HG03280 (cell line): Measurements from ENCODE around the gene C16orf86.

ENCODE experiments used
- ATAC-seq: cut with Tn5 transposase; IDR thresholded peaks from one replicate; pipeline ENCODE4 v1.9.1; 2021; ENCODE audit warnings: mild to moderate bottlenecking, moderate library complexity; ENCODE audit not compliant: unreplicated experiment

Gene C16orf86, protein sequence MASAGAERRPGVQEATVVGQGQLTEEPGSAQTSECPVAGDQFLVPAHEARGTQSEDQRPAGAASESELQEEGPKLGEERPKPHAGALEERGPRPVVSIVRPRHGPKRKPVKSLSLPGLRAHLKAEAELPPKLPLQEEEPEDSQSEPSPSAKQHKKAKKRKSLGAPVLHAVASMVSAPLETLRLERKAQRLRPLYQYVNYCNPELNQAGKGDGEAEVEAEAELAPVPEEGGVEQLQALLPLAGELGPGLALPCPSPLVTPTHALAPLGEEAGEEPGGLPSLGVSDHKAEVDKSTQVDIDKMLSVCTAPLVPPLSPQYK

DNA sequence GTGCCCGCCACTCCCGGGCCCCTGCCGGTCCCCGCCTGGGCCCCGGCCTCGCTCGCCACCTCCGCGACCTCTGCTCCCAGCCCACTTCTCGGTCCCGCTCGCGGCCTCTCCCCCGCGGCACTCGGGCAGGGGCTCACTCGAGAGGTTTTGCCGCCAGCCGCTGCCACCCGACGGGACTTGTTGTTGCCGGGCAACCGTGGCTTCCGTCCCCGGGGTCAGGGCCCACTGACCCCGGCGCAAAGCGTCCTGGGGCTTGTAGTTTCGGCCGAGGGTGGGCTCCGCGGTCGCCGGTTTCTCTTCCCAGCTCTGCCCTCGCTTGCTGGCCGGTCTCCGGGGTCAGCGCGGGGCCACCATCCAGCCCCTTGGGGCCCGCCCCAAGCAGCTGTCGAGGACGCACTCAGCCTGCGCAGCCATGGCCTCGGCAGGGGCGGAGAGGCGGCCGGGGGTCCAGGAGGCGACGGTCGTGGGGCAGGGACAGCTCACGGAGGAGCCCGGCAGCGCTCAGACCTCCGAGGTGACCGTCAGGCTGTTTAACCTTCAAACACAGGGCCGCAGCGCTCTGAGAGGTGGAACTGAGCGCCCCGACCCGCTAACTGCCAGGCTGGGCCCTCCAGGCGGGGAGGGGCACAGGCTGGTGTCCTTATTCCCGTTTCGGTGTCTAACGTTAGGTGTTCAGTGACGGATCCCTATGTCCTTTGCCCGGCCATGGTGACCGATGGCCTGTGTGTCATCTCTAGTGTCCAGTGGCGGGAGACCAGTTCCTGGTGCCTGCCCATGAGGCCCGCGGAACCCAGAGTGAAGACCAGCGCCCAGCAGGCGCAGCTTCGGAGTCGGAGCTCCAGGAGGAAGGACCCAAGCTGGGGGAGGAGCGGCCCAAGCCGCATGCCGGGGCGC, at the start of gene C16orf86, which contains the start of gene ENKD1:
Gene C16orf86, plus strand, starts transcription at position 256 of the 894 bp plus-strand sequence. Its CDS starts 157 bp downstream, at position 413.
Gene ENKD1, minus strand, starts transcription at position 192 of the 894 bp plus-strand sequence. CDS start 308 bp downstream, outside the sequence.
- peak; percentile 58 for ATAC-seq

DNA sequence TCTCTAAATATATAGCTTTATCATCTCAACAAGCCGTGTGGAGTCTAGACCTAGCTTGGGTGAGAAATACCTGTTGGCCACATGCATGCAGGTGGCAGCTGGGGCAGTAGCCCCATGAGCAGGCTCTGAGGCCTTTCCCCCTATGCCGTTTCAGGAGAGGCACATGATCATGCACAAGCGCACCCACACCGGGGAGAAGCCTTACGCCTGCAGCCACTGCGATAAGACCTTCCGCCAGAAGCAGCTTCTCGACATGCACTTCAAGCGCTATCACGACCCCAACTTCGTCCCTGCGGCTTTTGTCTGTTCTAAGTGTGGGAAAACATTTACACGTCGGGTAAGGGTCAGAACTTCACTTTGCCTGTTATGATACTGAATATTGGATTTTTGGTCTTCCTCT, 38.4 kb upstream of the C16orf86 start:
- ATAC-seq, result no peak

DNA sequence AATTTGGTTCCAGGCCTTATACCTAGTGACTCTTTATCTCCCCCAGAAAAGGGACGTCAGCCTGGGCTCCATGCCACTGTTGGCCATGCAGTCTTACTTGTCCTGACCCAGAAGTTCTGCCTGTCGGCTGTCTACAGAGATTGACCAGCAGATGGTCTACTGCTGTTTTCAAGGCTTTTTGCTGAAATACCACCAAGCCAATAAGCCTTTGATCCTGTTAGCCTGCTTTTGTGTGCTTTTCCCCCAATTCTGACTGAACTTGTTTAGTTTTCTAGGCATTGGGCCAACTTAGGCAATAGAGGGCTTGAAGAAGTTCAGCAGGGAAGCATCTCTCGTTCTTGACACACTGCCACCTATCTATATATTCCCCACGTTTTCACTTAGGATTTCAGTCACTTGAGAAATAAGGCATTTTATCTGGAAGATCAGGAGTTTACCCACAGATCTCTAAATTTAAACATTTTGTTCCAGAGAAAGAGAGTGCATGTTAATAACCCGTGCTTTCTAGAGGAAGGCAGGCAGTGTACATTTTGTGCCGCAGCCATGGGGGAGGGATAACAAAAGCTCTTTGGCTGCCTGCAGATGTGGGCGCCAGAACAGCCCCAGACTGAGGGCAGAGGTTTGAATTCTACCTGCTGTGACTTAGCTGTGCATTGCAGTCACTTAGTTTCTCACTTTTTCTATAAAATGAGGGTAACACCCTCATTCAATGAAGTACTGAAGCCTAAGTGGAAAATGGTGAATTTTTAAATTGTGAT, 34.0 kb upstream of the C16orf86 start:
- no peak for ATAC-seq

DNA sequence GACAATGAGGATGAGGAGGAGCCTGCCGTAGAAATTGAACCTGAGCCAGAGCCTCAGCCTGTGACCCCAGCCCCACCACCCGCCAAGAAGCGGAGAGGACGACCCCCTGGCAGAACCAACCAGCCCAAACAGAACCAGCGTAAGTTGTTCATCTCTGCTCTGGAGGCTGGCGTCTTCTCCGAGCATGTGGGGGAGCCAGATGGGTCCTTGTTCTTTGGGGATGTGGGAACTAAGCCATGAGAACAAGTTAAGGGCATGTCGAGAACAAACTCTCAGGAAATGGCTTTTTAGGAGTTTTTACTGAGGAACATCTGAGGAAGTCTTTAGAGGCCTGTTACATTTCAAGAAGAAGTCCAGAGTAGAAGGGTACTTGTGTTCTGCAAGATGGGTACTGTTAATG, 29.9 kb upstream of the C16orf86 start:
- no peak for ATAC-seq

DNA sequence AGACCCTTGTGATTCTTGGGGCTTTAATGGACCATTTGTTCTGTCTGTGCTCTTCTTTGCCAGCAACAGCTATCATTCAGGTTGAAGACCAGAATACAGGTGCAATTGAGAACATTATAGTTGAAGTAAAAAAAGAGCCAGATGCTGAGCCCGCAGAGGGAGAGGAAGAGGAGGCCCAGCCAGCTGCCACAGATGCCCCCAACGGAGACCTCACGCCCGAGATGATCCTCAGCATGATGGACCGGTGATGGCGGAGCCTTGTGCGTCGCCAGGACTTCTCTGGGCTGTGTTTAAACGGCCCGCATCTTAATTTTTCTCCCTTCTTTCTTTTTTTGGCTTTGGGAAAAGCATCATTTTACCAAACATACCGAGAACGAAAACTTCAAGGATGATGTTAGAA, 29.0 kb upstream of the C16orf86 start:
- no peak for ATAC-seq

DNA sequence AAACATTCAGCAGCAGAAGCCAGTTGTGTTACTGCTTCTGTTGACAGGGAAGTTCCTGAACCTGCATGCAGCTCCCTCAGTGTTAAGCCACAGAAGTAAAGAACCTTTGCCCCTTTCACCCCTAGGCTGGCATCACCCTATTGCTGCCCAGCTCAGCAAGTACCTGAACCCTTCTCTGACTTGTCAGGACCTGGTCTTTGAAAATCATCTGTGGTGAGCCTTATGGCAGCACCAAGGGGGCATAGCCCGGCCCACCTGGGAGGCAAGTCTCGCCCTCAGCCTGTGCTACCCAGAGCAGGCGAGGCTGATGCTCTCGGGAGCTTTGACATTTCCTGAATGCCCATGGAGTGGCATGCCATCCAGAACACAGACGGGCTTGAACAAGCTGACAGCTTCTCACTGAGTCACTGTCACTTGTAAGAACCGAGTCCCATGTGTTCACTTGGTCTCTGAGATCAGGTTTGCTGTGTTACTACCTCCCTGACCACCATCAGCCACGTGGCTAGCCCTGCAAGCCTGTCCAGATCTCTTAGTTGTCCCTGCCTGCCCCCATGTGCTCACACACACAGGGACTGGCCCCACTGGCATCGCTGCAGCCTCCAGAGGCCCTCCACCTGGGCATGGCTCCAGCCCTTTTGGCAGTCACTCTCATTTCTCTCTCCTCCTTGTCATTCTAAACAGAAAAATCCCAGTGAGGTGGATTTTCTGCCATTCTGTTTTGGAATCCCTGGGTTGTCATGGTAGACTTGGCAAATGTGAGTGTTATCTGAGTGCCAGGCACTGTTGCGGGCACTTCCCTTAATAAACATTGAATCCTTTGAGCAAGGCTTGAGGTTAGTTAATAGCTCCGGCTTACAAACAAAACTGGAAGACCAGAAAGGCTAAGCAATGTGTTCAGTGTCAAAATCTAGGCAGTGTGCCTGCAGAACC, 24.6 kb upstream of the C16orf86 start:
- no peak for ATAC-seq

DNA sequence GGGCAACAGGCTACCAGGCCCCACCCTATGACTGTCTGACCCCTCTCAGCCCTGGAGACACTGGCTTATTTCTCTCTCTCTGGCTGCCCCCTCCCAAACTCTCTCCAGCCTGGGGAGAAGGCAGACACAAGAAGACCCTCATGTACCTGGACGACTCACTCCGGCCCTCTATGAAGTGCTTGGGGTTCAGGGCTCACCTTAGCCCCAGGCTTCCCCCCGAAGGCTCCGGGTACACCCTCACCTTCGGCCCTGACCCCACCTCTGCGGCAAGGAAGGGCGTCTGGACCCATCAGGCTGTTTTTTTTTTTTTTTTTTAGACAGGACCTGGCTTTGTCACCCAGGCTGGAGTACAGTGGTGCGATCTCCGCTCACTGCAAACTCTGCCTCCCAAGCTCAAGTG, 22.6 kb upstream of the C16orf86 start:
- ATAC-seq, result no peak

DNA sequence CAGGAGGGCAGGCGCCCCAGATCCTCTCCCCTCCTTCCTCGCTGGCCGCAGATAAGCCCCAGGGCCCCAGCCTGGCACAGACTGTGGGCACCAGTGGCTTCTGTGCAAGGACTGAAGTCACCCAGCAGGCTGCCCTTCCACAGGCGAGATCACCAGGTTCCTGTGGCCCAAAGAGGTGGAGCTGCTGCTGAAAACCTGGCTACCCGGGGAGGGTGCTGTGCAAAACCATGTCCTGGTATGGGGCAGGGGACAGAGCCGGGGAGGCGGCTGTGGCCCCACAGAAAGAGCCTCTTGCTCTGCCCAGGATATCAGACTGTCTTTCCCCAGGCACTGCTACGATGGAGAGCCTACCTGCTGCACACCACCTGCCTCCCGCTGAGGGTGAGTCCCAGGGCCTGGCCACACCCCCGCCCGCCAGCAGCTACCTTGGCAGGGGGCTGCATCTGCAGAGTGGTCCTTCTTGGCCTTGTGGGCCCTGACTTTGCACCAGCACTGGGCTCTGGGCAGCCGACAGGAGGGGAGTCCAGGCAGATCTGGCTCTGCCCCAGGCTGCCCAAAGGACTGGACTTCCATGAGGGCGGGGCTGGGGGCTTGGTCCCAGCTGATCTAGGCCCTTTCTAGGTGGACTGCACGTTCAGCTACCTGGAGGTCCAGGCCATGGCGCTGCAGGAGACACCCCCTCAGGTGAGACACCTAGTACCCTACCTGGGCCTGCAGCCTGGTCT, 21.1 kb upstream of the C16orf86 start:
- ATAC-seq, result no peak

DNA sequence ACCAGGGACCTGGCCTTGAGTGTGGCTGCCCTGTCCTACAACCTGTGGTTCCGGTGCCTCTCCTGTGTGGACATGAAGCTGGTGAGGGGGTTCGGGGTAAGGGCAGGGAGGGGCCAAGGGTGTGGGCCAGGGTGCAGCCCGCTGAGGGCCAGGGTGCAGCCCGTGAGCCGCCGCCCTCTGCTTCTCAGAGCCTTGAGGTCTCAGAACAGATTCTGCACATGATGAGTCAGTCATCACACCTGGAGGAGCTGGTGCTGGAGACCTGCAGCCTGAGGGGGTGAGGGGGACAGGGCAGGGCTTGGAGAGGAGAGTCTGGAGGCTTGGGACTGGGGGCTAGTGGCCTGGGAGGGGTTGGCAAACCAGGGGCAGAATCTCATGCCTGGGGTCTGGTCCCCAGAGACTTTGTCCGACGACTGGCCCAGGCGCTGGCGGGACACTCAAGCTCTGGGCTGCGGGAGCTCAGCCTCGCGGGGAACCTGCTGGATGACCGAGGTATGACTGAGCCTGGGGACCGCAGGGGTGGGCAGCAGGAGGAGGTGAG, 19.4 kb upstream of the C16orf86 start:
- ATAC-seq, result no peak

DNA sequence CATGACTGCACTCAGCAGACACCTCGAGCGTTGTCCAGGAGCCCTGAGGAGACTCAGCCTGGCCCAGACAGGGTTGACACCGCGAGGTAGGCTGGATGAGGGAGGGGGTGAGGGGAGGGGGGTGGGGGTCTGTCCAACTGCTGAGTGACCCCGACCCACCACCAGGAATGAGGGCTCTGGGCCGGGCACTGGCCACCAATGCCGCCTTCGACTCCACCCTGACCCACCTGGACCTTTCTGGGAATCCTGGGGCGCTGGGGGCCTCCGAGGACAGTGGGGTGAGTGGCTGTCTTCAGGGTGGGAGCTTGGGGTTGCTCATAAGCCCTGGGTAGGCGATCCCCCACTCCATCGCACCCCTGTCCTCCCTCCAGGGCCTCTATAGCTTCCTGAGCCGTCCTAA, 18.9 kb upstream of the C16orf86 start:
- no peak for ATAC-seq

DNA sequence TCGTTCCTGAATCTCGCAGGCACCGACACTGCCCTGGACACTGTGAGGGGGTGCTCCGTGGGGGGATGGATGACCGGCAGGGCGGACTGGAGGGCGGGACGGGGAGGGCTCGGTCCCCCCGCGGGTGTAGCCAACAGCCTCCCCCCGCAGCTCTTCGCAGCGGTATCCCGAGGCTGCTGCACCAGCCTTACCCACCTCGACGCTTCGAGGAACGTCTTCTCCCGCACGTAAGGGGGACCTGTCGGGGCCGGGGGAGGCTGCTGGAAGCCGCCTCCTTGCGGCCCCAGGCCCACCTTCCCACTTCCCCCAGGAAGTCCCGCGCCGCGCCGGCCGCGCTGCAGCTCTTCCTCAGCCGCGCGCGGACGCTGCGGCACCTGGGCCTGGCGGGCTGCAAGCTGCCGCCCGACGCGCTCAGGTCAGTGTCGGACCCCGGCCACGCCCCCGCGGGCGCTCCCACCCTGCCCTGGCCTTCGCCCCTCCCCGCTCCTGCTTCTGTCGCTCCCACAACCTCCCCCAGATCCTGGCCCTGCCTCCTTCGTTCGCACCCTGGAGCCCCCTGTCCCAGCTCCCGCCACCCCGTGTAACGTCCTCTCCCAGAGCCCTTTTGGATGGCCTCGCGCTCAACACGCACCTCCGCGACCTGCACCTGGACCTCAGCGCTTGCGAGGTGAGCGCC, 18.4 kb upstream of the C16orf86 start:
- ATAC-seq, result no peak

DNA sequence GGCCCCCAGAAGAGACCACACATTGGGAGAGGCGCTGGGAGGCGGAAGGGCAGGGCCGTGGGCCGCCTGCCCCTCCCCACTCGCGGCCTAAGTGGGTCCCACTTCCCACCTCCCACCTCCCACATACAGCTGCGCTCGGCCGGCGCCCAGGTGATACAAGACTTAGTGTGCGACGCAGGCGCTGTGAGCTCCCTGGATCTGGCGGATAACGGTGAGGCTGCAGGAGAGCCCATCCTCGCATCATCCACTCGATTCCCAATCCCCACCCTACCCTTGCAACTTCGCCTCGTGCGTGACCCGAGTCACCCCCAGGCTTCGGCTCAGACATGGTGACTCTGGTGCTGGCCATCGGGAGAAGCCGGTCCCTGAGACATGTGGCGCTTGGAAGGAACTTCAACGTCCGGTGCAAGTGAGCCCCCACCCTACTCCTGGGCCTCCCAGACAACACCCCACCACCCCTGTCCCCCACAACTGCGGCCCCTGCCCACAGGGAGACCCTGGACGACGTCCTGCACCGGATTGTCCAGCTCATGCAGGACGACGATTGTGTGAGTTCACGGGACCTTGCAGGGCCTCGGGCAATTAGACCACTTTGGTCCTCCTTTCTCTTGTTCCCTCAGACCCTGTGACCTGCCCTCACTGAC, 17.7 kb upstream of the C16orf86 start:
- no peak for ATAC-seq

DNA sequence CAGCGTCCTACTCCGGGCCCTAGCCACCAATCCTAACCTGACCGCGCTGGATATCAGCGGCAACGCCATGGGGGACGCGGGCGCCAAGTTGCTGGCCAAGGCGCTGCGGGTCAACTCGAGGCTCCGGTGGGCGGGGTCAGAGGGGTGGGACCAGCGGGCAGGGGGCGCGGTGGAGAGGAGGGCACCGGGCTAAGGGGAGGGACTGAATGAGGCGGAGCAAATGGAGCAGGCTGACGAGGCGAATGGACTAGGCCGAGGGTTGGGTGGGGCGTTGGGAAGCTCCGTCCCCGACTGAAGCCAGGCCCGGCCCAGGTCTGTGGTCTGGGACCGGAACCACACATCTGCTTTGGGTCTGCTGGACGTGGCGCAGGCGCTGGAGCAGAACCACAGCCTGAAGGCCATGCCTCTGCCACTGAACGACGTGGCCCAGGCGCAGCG, 17.1 kb upstream of the C16orf86 start:
- no peak for ATAC-seq

DNA sequence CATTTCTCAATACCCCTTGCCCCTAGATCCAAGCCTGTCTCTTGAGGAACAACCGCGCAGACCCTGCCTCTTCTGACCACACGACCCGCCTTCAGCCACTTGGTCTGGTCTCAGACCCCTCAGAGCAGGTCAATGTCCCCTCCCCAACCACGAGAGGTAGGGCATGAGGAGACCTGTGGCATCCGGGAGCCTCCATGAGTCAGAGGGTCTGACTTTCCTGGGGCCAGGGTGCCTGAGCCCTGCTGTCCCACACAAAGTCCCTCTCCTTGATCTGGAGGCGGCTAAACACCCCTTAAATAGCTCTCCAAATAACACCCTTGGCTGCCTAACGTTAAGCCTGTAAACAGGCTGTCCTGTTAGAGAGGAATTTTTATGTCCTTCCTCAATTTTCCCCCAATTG, 16.6 kb upstream of the C16orf86 start:
- no peak for ATAC-seq

DNA sequence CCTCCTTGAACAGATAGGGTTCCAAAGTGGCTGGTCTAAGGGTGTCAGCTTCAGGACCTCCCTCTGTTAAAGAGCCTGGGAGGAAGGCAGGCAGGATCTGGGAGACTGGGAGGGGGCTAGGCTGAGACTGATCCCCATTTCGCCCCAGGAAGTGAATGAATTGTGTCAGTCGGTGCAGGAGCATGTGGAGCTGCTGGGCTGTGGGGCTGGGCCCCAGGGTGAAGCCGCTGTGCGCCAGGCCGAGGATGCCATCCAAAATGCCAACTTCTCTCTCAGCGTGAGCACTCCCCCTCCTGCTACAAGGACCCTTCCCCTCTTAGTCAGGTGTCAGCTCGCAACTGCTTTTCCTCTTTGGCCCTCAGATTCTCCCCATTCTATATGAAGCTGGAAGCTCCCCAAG, 15.6 kb upstream of the C16orf86 start:
- no peak for ATAC-seq

DNA sequence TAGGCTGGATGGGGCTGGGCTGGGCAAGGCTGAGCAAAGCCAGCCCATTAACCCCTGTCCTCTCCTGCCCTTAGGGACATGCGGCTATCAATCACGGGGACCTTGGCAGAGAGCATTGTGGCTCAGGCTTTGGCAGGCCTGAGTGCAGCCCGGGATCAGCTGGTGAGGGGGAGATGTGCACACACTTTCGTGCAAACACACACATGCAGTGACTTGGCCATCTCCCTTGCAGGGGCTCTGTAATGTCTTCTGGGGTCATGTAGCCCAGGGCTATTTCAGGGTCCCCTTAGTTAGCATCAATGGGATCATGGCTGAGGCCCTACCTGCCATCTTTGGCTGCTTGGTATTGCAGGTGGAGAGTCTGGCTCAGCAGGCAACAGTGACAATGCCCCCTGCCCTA, 14.8 kb upstream of the C16orf86 start:
- no peak for ATAC-seq

DNA sequence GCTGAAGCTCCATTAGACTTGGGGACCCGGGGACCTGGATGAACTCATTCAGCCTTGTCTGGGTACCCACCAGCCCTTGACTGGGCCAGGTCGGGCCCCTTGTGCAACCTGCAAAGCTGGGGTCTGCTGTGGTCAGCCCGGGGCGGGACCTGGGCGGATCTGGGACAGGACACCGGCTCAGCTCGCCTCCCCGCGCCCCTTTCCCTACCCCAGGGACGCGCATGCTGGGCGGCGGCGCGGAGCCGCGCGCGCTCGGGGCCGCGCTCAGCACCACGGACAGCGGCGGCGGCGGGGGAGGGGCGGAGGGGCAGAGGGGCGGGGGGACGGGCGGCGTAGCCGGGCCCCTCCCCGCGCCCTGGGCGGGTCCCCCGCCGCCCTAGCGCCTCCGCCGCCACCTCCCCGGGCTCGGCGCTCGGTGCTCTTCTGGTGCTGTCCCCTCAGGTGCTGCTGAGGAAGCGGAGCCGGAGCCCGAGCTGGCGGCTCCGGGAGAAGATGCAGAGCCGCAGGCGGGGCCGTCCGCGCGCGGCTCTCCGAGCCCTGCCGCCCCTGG, 14.0 kb upstream of the C16orf86 start:
- no peak for ATAC-seq
